CD14-positive monocyte (primary cell): ENCODE data around the gene PAFAH1B2. TPM values are rescaled to one million over a fixed set of nuclear protein-coding genes. Genes with fewer than 3 reads are reported as not detected.

ENCODE experiments used
- DNase-seq, 3 donors: peaks; one replicate each; pipeline ENCODE4 v3.0.0-alpha.2; 2011 to 2022
- H2AFZ ChIP-seq: 2 replicates; pipeline ENCODE4 v1.6.0; 2012; ENCODE audit warnings: mild to moderate bottlenecking, low read depth, low read length, inconsistent platforms; ENCODE audit not compliant: insufficient read depth, poor library complexity, severe bottlenecking
- H3K27ac ChIP-seq, 2 donors: 1 replicate in 1 of 2; 2 replicates in 1 of 2; pipeline ENCODE4 v1.5.1; 2012 to 2013; ENCODE audit warnings: low read length in 2 of 2, control low read depth in 1 of 2, inconsistent platforms in 1 of 2, low read depth in 1 of 2, mild to moderate bottlenecking in 1 of 2
- H3K27me3 ChIP-seq, 2 donors: one replicate each; pipeline versions ENCODE4 v1.6.0 to v1.6.1; 2011 to 2013; ENCODE audit warnings: low read length in 2 of 2; ENCODE audit not compliant: control insufficient read depth in 2 of 2, insufficient read depth in 2 of 2
- H3K36me3 ChIP-seq, 2 donors: replicated peaks in 1 of 2; 1 replicate in 1 of 2; 2 replicates in 1 of 2; pipeline versions ENCODE4 v1.5.1 to v1.6.1; 2012 to 2013; ENCODE audit warnings: low read length in 2 of 2, control low read depth in 1 of 2, inconsistent platforms in 1 of 2, mild to moderate bottlenecking in 1 of 2; ENCODE audit not compliant: insufficient read depth in 2 of 2, control insufficient read depth in 1 of 2
- H3K4me1 ChIP-seq, 2 donors: 1 replicate in 1 of 2; 2 replicates in 1 of 2; pipeline versions ENCODE4 v1.5.1 to v1.6.1; 2012 to 2013; ENCODE audit warnings: low read length in 2 of 2, control low read depth in 1 of 2, inconsistent platforms in 1 of 2, mild to moderate bottlenecking in 1 of 2, moderate library complexity in 1 of 2; ENCODE audit not compliant: insufficient read depth in 2 of 2, control insufficient read depth in 1 of 2
- H3K4me2 ChIP-seq: replicated peaks from 2 replicates; pipeline ENCODE3; 2012; ENCODE audit warnings: low read length, moderate library complexity, mild to moderate bottlenecking; ENCODE audit not compliant: poor library complexity, severe bottlenecking; ENCODE audit errors: extremely low read depth
- H3K4me3 ChIP-seq, 3 experiments: fragments of 200-600 bp in 1 of 3; sonication (generic) in 1 of 3; replicated peaks in 1 of 3; 1 replicate in 2 of 3; 2 replicates in 1 of 3; pipeline ENCODE4 v1.5.1; 2011 to 2013; ENCODE audit warnings: low read length in 3 of 3, mild to moderate bottlenecking in 3 of 3, control low read depth in 2 of 3, low read depth in 2 of 3, inconsistent platforms in 1 of 3, moderate library complexity in 1 of 3
- H3K79me2 ChIP-seq: 2 replicates; pipeline ENCODE4 v1.6.0; 2012; ENCODE audit warnings: mild to moderate bottlenecking, control low read depth, inconsistent platforms, low read length, moderate library complexity; ENCODE audit not compliant: insufficient read depth
- H3K9ac ChIP-seq: 2 replicates; pipeline ENCODE4 v1.6.0; 2017; ENCODE audit warnings: low read length, mild to moderate bottlenecking; ENCODE audit not compliant: insufficient read depth, poor library complexity, severe bottlenecking
- H3K9me3 ChIP-seq, 2 donors: replicated peaks in 1 of 2; 1 replicate in 1 of 2; 2 replicates in 1 of 2; pipeline versions ENCODE4 v1.5.1 to v1.6.1; 2012 to 2013; ENCODE audit warnings: low read length in 2 of 2, control low read depth in 1 of 2; ENCODE audit not compliant: control insufficient read depth in 1 of 2, insufficient read depth in 1 of 2
- H4K20me1 ChIP-seq: 2 replicates; pipeline ENCODE4 v1.6.0; 2012; ENCODE audit warnings: mild to moderate bottlenecking, low read length, control low read depth, moderate library complexity; ENCODE audit not compliant: insufficient read depth
- H3K27ac Mint-ChIP-seq, 7 donors: one replicate each; pipeline ENCODE4 v1.8.0; 2020; ENCODE audit warnings: mild to moderate bottlenecking in 7 of 7, mixed read lengths in 7 of 7, moderate library complexity in 6 of 7, inconsistent platforms in 2 of 7
- H3K27me3 Mint-ChIP-seq, 3 donors: one replicate each; pipeline ENCODE4 v1.8.0; 2021 to 2022; ENCODE audit warnings: low read depth in 3 of 3, mild to moderate bottlenecking in 3 of 3, mixed read lengths in 3 of 3, moderate library complexity in 3 of 3, inconsistent platforms in 1 of 3
- H3K36me3 Mint-ChIP-seq, 2 donors: one replicate each; pipeline ENCODE4 v1.8.0; 2020; ENCODE audit warnings: mixed read lengths in 2 of 2, inconsistent platforms in 1 of 2, mild to moderate bottlenecking in 1 of 2
- H3K4me1 Mint-ChIP-seq: one replicate; pipeline ENCODE4 v1.8.0; 2020; ENCODE audit warnings: mild to moderate bottlenecking, mixed read lengths
- H3K4me3 Mint-ChIP-seq, 2 donors: one replicate each; pipeline ENCODE4 v1.8.0; 2020; ENCODE audit warnings: mild to moderate bottlenecking in 2 of 2, mixed read lengths in 2 of 2, moderate library complexity in 1 of 2
- H3K9me3 Mint-ChIP-seq, 7 donors: one replicate each; pipeline ENCODE4 v1.8.0; 2020 to 2022; ENCODE audit warnings: mixed read lengths in 7 of 7, mild to moderate bottlenecking in 6 of 7, moderate library complexity in 6 of 7, inconsistent platforms in 2 of 7
- CTCF ChIP-seq: fragments of 200-600 bp; IDR thresholded peaks from one replicate; pipeline ENCODE4 v1.8.0; 2022; ENCODE audit warnings: antibody characterized with exemption, mild to moderate bottlenecking
- WGBS: methylation state at CpG from one replicate; pipeline ENCODE4 v1.1.5; 2013; ENCODE audit warnings: missing lambda C conversion rate; ENCODE audit not compliant: insufficient coverage; 5-methylcytosine and 5-hydroxymethylcytosine counted together
- intact Hi-C, 2 donors: fragments of 100-400 bp; cut with micrococcal nuclease; formaldehyde crosslinking; loops; one replicate each; pipeline versions ENCODE4 v1.15.0 to v1.15.1; 2023
- polyA plus RNA-seq, 3 donors: library from polyadenylated mRNA; depleted of rRNA in 1 of 3; unstranded in 2 of 3; stranded (reverse) in 1 of 3; fragments of 300-500 nt in 2 of 3; fragments of >200 nt in 1 of 3; fragmentation: Illumina TruSeq in 2 of 3; gene quantifications; 1 replicate in 2 of 3; 2 replicates in 1 of 3; pipeline ENCODE4 v1.2.3, GENCODE V29; 2012 to 2021

PAFAH1B2 gene
- polyA plus RNA-seq, 3 donors = 16.9 to 25.1 (median 23.7) TPM

GRCh38 chr11:117193130-117194020 lies 49.3 kb downstream of the PAFAH1B2 start:
- peaks cover 0 to 3% (median 0%) of the 10 kb centered on the region in 7 donors for H3K9me3 Mint-ChIP-seq
- Histone ChIP-seq H3K9me3 (no peaks in the 10 kb centered on the region), H3K9ac (no peak overlapping the region), H3K79me2 (no peaks in the 10 kb centered on the region), H3K4me3 (no peak overlapping the region), H4K20me1 (no peaks in the 10 kb centered on the region), H3K27me3 (no peaks in the 10 kb centered on the region), H3K27ac (peak overlapping the region in 1 of 2 donors; percentile 41), H3K4me2 (no peak overlapping the region), H2AFZ (no peak overlapping the region), H3K4me1 (peaks cover 42 to 45% of the 10 kb centered on the region in 2 donors), H3K36me3 (peaks cover 70 to 90% of the 10 kb centered on the region in 2 donors)
- peaks cover 77 to 99% of the 10 kb centered on the region in 2 donors for H3K36me3 Mint-ChIP-seq
- peak overlapping the region in 2 of 7 donors; percentile 32 to 36 for H3K27ac Mint-ChIP-seq
- H3K27me3 Mint-ChIP-seq = peaks cover 0 to 3% (median under 1%) of the 10 kb centered on the region in 3 donors
- 97% methylated on average over 11 of the region's 15 CpGs for WGBS
- intact Hi-C loops = no loop called here
- TF ChIP-seq CTCF = no peak
- no peak for DNase-seq
- H3K4me1 Mint-ChIP-seq = peaks cover 45% of the 10 kb centered on the region
- H3K4me3 Mint-ChIP-seq = no peak overlapping the region

GRCh38 chr11:117194267-117194666 lies 50.2 kb downstream of the PAFAH1B2 start:
- no peak for DNase-seq
- Mint-ChIP-seq H3K27me3 (peaks cover 3 to 4% (median 3%) of the 10 kb centered on the region in 3 donors), H3K36me3 (peaks cover 71 to 92% of the 10 kb centered on the region in 2 donors), H3K4me3 (no peak overlapping the region), H3K27ac (peak overlapping the region in 4 of 7 donors; percentile 53 to 79 (median 63)), H3K9me3 (peaks cover 0 to 3% (median 0%) of the 10 kb centered on the region in 7 donors), H3K4me1 (peaks cover 41% of the 10 kb centered on the region)
- no peak overlapping the region for H3K4me3 ChIP-seq
- H3K27me3 ChIP-seq = no peaks in the 10 kb centered on the region
- no peak overlapping the region for H3K4me2 ChIP-seq
- WGBS = 96% methylated on average over 5 of the region's 5 CpGs
- H3K4me1 ChIP-seq = peaks cover 33 to 36% of the 10 kb centered on the region in 2 donors
- intact Hi-C loops = no loop called here
- TF ChIP-seq CTCF = no peak
- H3K9me3 ChIP-seq = no peaks in the 10 kb centered on the region
- peaks cover 61 to 85% of the 10 kb centered on the region in 2 donors for H3K36me3 ChIP-seq
- no peaks in the 10 kb centered on the region for H3K79me2 ChIP-seq
- no peak overlapping the region for H3K9ac ChIP-seq
- no peaks in the 10 kb centered on the region for H4K20me1 ChIP-seq
- H2AFZ ChIP-seq = no peak overlapping the region
- H3K27ac ChIP-seq = peak overlapping the region in 1 of 2 donors; percentile 26
